Uterus (tissue), 2 donors: Measurements from ENCODE around the gene AHR.

Experiments used
- CTCF ChIP-seq, 4 experiments: fragments of 200-600 bp in 2 of 4; fragments of 450-650 bp in 2 of 4; sonication (generic) in 2 of 4; IDR thresholded peaks; one replicate each; pipeline ENCODE4 v1.5.1; 2016 to 2019; ENCODE audit warnings: antibody characterized with exemption in 4 of 4, mild to moderate bottlenecking in 2 of 4, moderate library complexity in 1 of 4
- POLR2A ChIP-seq, 2 donors: fragments of 450-650 bp; IDR thresholded peaks; one replicate each; pipeline ENCODE4 v1.6.1; 2016; ENCODE audit warnings: antibody characterized with exemption in 2 of 2, mild to moderate bottlenecking in 1 of 2, moderate library complexity in 1 of 2

GRCh38 chr7:17275749-17276671 is 22.4 kb upstream of the AHR start:
- TF ChIP-seq CTCF (IDR thresholded peaks at IDR 0.05) (no peak), POLR2A (IDR thresholded peaks at IDR 0.05) (no peak)
